ENCODE data around the gene PLXND1.
"Not testable (repeated sequence)": the region's sequence is repeated elsewhere in the genome, so short reads cannot be mapped to it uniquely, and the experiment has no call there.

PLXND1 gene

DNA sequence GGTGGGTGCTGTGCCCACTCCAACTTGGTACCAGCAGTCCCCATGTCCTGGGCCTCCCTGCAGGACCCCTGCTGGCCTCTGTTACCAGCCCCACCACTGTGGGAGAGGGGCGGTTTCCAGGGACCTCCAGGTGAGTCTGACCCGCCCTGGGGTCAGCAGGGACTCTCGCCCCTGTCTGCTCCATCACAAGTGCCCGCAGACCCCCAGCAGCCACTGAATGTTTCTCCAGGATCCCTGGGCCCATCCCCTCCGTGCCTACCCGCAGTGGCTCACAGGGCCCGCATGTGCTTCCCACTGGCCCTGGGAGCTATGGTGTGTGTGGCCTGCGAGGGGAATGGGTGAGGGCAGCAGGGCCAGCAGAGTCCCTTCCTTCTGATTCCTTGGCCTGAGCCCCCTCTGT lies 87.9 kb downstream of the PLXND1 start:
- H3K4me3 ChIP-seq (ENCODE audit: low read depth, low read length): no peak overlapping the region
- TF ChIP-seq, protein P1, sequence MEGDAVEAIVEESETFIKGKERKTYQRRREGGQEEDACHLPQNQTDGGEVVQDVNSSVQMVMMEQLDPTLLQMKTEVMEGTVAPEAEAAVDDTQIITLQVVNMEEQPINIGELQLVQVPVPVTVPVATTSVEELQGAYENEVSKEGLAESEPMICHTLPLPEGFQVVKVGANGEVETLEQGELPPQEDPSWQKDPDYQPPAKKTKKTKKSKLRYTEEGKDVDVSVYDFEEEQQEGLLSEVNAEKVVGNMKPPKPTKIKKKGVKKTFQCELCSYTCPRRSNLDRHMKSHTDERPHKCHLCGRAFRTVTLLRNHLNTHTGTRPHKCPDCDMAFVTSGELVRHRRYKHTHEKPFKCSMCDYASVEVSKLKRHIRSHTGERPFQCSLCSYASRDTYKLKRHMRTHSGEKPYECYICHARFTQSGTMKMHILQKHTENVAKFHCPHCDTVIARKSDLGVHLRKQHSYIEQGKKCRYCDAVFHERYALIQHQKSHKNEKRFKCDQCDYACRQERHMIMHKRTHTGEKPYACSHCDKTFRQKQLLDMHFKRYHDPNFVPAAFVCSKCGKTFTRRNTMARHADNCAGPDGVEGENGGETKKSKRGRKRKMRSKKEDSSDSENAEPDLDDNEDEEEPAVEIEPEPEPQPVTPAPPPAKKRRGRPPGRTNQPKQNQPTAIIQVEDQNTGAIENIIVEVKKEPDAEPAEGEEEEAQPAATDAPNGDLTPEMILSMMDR (IDR thresholded peaks at IDR 0.05; ENCODE audit: borderline replicate concordance, insufficient read depth, low read depth, low read length): no peak

DNA sequence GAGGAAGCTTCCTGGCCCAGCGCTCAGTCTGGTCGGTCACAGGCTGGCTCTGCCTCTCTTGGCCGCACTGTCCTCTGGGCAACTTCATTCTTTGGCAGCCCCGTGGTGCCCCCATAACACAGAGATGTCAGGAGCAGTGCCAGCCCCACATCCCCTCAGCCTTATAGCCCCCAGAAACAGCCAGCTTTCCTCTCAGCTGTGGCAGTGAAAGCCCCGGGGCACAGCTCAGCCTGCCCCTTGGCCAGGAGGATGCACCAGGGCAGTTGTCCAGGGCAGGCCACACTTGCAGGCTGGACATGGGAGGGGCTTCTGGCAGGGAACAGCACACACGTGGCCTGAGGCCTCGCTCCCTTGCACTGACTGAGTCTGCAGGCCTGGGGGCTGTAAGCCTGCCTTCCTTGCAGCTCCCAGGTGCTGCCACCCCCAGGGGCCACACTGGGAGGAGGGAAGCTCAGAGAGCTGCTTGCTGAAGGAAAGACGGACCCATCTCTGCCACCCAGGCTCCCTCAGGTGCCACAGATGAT lies 88.4 kb downstream of the PLXND1 start:
- H3K4me3 ChIP-seq (ENCODE audit: low read depth, low read length): no peak overlapping the region
- TF ChIP-seq, protein P1 (IDR thresholded peaks at IDR 0.05; ENCODE audit: borderline replicate concordance, insufficient read depth, low read depth, low read length): no peak

DNA sequence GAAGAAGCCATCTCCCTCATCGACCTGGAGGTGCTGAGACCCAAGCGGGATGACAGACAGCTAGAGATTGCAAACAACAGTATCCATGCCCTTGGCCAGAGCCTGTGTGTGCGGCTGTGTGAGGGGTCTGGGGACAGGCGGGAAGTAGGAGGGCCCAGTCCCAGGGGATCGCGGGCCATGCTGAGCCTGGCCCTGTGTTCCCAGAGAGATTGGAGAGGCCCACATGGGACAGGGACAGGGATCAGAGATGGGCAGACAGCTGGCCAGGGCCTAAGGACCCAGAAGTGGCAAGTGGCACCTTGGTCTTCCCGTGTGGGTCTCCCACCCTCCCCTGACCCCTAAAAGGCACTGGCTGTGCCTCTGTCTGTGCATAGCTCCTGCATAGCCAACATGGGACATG lies 89.0 kb downstream of the PLXND1 start:
- TF ChIP-seq, protein P1 (IDR thresholded peaks at IDR 0.05; ENCODE audit: borderline replicate concordance, insufficient read depth, low read depth, low read length): no peak
- no peak overlapping the region for H3K4me3 ChIP-seq (ENCODE audit: low read depth, low read length)

DNA sequence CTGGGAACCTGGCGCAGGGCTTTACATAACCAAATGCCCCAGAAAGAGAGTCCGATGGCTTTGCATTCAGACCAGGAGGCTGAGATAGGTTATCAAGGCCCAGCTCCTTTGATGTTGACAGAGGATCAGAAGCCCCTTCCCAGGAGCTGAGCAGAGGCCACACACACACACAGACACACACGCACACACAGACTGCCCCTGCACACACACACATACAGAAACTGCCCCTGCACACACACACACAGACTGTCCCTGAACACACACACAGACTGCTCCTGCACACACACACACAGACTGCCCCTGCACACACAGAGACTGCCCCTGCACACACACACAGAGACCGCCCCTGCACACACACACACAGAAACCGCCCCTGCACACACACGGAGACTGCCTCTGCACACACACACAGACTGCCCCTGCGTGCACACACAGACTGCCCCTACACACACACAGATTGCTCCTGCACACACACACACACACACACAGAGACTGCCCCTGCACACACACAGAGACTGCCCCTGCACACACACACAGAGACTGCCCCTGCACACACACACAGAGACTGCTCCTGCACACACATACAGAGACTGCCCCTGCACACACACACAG lies 90.5 kb downstream of the PLXND1 start:
- H3K4me3 ChIP-seq (ENCODE audit: low read depth, low read length): not testable (repeated sequence)

DNA sequence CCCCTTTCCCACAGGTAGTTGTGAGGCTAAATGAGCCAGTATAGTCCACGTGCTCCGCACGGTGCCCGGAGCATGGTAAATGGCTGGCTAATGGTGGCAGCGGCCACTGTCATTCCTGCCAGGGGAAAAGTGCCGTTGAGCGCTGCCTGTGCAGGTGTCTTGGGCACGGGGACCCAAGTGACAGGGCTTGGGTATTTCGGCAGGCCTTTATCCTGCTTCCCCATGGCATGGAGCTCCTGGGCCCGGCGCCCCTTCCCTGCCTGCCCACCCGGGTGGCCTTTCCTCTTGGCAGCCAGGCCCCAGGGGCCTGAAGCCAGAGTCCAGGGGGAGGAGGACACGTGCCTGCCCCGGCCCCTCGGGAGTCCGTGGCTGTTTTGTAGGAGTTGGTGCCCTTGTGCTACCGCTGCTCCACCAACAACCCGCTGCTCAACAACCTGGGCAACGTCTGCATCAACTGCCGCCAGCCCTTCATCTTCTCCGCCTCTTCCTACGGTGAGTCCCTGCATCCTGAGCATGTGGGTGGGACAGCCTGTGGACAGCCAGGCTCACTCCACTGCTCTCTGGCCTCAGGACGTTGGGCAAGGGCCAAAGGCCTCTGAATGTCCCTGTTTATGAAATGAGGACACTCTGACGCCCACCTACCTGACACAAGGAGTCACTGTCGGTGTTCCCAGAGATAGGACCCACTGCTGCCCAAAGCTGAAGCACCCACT lies 91.2 kb downstream of the PLXND1 start:
- H3K4me3 ChIP-seq (ENCODE audit: low read depth, low read length): not testable (repeated sequence)

DNA sequence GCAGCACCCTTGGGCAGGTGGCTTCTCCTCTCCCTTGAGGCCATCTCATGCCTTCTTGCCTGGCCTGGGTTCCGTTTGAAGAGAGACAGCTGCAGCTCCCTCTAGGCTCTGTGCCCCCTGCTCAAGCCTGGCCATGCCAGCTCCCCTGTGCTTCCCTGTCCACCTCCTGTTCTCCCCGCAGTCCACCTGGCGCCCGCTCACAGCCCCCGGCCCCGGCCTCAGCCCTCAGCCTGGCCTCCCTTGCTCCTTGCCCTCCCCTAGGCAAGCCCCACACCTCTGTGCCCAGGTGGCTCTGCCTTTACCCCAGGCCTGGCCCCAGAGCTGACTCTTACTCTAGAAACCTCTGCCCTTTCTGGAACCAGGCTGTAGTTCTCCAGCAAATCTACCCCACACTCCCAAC lies 91.9 kb downstream of the PLXND1 start:
- TF ChIP-seq, protein P1 (IDR thresholded peaks at IDR 0.05; ENCODE audit: borderline replicate concordance, insufficient read depth, low read depth, low read length): no peak
- H3K4me3 ChIP-seq (ENCODE audit: low read depth, low read length): no peak overlapping the region

DNA sequence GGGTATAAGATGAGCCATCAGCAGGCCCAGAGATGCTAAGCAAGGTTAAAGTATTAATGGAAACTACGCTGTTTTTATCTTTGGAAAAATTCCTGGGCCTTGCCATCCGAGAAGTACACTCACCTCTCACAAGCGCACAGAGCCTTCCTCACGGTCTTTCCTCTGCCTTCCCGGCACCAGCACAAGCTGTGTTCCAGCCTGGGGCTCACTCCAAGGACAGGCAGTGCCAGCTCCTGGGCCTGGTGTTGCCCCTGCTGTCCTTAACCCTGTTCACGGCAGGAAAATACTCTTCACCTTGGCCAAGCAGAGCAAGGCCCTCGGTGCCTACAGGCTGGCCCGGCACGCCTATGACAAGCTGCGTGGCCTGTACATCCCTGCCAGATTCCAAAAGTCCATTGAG lies 92.4 kb downstream of the PLXND1 start:
- H3K4me3 ChIP-seq (ENCODE audit: low read depth, low read length): no peak overlapping the region
- TF ChIP-seq, protein P1 (IDR thresholded peaks at IDR 0.05; ENCODE audit: borderline replicate concordance, insufficient read depth, low read depth, low read length): no peak

DNA sequence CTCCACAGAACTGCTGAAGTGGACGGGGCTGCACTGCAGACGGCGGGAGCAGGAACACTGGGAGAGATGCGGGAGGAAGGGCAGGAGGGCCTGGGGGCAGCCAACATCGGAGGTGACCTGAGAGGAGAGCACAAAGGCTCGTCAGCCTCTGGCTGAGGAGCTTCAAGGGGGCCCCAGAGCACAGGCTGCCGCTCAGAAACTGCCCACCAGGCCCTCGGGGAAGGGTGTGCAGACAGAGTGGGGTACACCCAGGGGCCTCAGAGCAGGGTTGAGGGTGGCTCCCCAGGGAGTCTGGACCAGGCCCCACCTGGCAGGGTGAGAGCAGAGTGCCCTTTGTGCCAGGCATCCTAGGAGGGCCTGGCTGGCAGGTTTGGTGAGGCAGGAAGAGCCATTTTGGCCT lies 92.8 kb downstream of the PLXND1 start:
- no peak overlapping the region for H3K4me3 ChIP-seq (ENCODE audit: low read depth, low read length)
- TF ChIP-seq, protein P1 (IDR thresholded peaks at IDR 0.05; ENCODE audit: borderline replicate concordance, insufficient read depth, low read depth, low read length): no peak

Measured in GM12875 (cell line).